IPS DF 19.7 (cell line): ENCODE measurements around the gene PID1.
A peak's percentile ranks its signal among the peaks of the same experiment; 100 is the strongest.

Experiments
- DNase-seq: peaks from one replicate; pipeline ENCODE4 v3.0.0-alpha.2; 2013; ENCODE audit warnings: low read depth, low spot score

The PID1 gene, protein sequence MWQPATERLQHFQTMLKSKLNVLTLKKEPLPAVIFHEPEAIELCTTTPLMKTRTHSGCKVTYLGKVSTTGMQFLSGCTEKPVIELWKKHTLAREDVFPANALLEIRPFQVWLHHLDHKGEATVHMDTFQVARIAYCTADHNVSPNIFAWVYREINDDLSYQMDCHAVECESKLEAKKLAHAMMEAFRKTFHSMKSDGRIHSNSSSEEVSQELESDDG

DNA sequence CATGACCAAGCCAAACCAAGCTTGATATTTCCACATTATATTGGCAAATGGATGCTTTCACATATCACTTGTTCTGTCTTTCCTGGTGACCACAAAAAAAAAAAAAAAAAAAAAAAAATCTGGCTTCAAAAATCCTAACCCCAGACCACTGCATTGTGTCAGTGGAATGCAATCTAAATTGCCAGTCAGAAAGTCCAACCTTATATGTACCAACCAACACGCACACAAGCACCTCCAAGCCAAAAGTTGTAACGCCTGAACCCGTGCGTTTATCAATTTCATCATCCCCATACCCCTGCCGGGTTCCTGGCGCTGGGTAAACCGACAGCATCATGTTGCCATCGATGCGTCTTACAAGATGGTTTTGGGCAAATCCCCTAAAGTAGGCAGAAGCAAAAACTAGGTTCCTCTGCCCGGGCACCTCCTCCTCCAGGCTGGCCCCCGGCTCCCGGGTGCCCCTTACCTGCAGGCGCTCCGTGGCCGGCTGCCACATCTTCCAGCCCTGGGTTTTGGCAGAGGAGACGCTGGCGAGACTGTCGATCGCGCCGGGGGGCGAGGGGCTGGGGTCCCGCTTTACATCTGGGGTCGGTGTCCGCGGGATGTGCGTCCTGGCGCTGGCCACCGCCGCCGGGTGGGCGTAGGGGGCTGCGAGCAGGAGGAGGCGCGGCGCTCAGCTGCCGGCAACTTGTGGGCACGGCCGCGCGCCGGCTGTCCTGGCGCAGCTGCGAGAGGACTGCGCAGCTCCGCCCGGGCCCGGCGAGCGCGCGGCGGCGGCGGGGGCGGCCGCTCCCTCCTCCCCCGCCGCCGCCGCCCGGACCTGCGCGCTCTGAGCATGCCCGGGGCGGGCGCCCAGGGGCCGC, at the start of gene PID1:
TSS of gene PID1 (minus strand) at position 737 of the 860 bp plus-strand sequence. CDS start at position 493, 244 bp downstream.
- DNase-seq: no peak

DNA sequence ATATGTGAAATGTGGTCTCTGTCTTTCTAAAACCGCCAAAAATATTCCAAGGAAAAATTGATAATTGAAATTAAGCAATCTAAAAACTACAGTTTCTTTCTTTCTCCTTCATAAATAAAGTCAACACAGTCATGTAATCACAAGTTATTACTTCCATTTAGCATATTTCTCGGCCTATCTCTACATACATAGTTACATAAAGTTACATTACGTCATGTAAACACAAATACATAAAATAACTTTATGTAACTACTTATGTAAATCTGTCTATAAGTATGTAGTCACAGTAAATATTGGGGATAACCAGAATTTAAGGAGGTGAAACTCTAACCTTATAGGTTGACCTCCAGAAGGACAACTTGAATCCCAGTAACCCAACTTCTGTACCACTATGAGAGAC, 48.5 kb upstream of the PID1 start:
- no peak for DNase-seq

DNA sequence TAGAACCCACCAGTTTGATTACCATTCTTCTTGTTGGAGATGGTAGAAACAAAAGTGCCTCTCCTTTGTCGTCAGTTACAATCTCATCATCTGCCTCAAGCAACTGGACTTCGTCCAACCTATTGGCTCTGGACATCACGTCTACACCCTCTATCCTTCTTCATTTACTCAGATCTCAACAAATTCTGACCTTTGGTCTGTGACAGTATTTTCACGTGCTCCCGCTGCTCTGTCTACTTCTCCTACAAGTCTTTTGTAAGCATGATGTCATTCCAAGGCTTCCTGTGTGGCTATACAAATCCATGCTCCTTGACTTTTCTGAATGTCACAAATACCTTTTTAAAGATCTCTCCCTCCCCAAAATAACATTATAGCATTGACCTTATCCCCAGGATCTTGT, 43.0 kb upstream of the PID1 start:
- no peak for DNase-seq

DNA sequence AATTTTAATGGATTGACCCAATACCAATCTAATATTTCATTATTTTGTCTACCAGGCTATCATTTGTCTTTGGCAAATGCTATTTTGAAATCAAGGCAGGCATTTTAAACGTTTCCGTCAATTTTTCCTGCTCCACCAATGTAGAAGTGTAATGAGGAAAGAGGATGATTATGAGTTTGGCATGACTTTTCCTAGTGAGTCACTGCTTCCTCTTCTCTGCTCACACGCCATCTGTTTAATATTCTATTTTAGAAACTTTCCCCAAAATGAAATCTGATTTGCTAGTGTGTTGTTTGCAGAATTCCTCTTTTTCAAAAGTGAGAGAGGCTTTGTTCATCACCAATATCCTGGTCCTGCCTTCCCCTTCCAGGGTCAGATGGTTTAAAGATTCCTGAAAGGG, 42.5 kb upstream of the PID1 start:
- DNase-seq: no peak

DNA sequence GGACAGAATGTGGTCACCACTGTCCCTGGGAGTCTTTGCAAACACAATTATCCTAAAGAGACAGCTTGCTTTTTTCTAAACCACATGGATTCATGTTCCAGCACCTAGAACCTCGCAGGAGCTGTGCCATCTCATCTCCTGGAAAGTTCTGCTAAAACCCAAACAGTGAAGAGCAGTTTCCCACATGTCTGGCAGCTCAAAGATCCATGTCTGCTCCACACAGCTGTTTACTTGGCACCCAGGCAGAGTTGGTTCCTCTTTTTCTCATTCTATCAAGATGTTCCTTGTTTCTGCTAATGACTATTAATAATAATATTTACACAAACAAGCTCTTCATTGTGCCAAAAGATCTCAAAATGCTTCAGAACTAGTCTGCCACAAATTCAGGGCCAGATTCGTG, 30.1 kb upstream of the PID1 start:
- DNase-seq: no peak

DNA sequence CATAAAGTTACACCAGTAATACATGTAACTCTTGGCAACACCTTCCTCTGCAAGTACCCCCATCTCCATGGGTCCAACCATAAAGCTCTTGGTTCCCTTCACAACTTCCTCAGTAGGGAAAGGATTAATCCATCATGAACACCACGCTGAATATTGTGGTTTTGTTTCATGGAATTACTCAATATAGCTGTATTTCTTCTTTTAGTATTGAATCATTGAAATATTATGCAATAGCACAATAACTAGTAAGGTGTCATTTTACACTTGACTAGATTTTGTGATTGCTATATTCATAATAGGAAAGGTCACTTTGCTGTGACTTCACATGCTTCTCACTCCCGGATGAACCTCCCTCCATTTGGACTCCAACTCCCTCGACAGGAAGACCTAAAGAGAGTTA, 29.7 kb upstream of the PID1 start:
- no peak for DNase-seq

DNA sequence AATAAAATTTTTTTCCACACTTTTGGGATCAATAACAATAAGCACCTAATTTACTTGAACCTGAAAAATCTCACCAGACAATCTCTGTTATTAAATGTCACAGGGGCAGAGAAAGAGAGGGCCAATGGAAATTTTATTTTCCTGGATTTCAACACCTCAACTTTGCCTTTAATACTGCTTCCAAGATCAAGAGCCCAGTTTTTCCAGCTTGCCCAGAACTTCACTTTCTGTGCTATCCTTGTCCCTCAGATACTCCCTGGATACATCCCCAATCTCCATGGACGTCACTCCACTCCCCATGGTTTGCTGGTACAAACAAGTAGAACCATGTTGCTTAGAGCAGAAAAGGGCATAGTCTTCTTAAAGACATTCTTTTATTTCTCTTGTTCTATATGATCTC, 29.3 kb upstream of the PID1 start:
- DNase-seq: no peak

DNA sequence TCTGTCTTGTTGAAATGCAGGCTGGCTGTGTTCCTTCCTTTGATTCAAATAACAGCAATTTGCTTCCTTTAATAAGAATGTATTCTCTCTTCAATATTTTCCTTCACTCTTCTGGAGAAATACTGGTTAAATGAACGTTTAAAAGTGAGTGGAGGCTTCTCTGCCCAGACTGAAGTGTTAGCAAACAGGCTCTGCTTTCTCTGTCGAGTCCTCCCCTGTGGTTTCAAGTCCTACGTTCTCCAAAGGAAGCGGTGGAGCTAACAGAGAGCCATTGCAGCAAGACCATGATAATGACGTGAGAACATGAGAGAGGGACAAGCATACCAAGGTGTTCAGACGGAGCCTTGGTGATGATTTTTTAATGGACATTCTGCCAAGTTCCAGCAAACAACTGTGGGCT, 26.2 kb upstream of the PID1 start:
- DNase-seq: no peak

DNA sequence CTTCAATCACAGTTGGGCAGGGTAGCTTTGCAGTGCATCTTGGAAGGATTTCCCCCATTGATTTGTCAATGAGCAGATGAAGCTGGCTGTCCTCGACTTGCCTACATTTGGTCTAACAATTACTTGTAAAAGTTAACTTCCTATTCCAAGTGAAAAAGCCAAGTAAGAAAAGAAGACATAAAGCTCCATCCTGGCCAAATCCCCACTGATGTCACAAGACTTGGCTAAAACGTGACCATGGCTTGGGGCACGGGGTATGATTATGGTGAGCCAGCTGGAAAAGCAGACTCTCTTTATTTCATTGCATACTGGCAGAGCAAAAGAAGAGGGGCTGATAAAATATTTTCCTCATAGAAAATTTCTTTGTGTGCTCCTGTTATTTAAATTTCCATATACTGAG, 25.4 kb upstream of the PID1 start:
- DNase-seq: no peak

DNA sequence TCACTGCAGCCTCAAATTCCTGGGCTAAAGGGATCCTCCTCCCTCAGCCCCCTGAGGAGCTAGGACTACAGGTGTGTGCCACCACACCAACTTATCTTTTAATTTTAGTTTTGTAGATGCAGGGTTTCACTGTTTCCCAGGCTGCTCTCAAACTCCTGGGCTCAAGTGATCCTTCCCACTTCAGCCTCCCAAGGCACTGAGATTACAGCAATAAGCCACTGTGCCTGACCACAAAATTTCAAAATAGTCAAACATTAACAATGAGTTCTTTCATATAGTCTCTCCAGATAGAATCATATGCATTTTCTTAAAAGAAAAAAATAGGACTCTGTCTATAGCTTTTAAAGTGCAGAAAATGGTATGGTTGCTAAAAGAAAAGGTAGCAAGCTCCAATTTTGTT, 24.9 kb upstream of the PID1 start:
- DNase-seq: no peak

DNA sequence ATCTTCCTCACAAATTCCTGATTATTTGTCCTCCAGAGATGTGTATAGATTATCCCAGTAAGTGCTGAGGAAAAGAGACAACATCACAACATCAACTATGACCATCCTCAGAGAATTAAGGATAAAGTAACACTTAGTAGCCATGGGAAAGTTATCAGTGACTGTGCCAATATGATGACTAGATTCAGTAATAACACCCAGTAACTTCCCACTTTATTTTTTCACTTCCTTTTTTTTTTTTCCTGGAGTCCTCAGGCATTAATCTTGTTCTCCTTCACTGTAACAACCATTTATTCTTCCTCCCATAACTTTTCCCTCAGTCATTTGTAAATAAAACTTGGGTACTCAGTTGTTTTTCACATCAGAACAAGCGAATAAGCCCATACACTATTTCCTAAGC, 16.7 kb upstream of the PID1 start:
- DNase-seq: no peak

DNA sequence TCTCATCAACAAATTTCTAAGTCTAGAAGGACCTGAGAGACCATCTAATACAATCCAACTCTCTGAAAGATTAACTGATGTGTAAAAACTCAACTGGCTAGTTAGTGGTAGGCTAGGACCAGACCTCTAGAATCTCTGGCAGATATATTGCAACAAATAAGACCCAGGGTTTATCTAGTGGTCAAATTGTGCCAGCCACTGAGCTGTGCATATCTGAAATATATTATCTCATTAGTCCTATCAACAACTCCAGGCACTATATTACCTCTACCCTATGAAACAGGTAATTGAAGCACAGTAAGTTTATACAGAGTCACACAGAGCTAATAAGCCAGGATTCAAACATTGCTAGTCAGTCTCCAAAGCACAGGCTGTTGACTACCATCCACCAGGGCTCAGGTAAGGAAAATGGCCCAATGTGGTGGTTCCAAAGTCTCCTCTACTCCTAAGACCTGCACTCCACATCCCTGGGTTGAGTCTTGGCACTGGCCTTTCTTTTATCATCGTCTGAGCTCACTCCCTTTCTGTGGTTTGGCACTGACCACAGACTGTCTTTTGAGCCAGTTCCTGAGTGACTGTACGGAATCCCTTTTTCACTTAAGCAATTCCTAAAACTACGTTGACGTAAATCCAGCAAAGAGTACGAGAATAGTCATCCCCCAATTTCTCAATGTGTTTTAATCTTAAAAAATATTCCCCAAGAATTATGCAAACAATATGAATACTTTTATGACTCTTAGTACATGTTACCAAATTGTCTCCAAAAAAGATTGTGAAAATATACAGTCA, 11.9 kb upstream of the PID1 start:
- no peak for DNase-seq

DNA sequence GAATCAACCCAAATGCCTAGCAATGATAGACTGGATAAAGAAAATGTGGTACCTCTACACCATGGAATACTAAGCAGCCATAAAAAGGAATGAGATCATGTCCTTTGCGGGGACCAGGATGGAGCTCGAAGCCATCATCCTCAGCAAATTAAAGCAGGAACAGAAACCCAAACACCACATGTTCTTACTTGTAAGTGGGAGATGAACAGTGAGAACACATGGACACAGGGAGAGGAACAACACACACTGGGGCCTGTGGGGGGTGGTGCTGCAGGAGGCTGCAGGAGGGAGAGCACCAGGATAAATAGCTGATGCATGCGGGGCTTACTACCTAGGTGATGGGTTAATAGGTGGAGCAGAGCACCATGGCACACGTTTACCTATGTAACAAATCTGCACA, 8.4 kb upstream of the PID1 start:
- no peak for DNase-seq

DNA sequence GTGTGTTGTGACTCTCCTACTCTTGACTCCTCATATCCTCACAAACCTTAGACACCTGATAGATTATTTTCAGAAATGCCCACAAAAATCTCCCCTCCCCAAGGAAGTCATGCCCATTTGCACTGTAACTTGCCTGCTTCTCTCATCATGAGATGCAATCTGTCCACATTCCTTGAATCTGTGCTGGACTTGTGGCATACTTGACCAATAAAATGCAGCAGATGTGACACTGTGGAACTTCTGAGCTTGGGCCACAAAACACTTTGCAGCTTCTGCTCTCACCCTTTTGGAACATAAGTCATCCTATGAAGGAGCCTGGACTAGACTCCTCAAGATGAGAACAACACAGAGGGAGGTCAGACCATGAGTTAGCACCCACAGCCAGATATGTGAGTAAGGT, 4.4 kb upstream of the PID1 start:
- DNase-seq: no peak

DNA sequence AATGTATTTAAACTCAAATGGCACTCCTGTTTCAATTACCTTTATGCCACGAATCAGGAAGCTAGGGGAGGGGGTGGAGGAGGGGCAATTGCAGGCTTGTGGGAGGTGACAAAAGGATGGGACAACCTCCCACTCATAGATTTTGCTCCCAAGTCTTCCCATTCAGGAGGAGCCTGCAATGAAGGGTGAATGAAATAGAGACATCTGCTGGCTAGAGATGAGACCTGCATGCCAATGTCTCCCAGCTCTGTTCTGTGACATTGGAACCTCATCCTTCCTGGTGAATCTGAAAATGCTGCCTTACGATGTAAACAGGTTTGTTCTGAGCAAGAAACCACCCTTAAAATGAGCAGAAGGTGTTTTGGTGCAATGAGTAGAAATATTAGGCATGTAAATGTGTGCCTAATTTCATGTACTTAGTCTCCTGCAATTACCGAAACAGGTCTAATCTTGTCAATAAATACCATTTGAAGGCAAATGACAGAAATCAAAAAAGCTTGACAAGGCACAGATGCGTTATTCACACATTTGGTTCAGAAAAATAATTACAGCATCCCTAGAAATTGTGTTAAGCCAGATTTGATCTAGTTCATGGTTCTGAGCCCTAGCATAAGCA, 2.7 kb upstream of the PID1 start:
- DNase-seq: peak; percentile 80

DNA sequence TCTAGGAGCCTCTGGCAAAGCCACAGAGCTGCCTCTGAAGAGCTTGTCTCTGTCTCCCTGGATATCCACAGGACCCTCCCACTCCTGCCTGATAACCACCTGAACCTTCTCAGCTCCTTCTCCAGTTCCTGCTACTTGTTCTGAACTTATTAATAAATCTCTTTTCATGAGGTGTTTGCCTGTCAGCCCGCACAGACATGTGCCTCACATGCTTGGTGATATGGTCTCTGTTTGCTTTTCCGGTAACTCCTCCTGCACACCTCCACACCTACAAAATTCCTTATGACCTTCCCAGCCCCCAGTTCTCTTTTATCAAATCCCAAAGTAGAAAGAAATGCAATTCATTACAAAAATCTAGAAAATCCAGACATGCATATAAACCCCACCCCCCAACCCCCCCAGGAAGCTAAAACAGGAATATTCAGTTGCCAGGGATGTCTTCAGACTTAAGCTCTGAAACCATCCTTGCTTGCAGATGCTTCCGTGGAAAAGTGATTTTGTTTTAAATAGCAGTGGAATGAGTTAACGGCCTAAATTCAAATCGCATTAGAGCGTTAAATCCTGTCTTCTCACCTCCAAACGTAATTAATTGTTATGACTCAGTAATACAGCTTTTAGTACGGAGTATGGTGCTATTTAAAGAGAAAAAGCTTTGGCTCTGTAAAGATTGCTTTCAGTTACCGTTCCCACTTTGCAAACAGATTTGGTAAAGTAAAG, 2.1 kb upstream of the PID1 start:
- DNase-seq: no peak

DNA sequence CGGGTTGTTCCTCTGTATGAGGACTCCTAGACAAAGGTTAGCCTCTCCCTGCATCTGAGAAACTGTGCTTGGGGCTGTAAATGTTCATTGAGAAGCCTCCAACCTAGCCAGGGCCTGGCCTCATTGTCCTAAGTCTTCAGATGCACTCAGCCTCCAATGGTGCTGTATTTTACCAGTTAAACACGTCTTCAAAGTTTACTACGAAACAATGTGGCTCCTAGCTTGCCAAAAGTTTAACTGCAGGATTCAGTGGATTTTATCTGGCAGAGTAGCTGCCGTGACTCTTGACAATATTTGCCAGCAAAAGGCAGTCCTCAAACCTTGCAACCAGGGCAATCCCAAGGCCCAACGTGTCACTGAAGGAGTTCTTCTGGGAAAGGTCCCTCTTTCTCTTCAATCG, 1.1 kb downstream of the PID1 start:
- DNase-seq: no peak

DNA sequence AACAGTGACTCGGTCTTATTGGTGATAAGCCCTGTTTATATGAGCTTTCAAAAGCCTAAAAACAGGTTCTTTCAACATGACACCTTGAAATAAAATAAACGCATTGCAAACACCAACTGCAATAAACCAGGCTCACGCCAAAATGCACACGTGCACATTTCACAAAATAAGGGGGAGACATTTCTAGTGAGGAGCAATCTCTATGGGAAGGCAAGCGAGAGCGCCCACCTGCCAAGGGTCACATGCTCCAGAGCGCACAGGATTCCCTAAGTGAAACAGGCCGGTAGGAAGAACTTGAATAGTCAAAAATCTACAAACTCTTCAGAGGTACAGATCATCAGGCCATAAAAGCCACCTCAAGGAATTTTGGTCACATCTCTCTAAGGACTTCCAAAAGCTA, 1.9 kb downstream of the PID1 start:
- DNase-seq: no peak

DNA sequence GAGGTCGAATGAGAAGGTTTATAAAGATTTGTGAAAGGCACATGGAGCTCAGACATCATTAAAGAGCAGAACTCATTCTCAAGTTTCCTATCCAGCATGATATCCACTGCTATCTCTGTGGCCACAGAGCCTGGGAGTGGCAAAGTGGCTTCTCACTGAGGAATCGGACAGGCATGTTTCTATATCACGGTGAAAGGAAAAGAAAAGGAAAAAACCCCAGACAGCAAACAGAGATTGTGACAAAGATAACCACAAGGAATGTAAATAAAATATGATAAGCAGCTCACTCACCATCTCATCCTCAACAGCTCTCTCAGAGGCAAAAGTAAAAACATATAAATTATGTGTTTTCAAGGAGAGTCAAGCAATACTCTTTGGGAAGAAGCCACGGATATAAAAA, 2.5 kb downstream of the PID1 start:
- DNase-seq: no peak

DNA sequence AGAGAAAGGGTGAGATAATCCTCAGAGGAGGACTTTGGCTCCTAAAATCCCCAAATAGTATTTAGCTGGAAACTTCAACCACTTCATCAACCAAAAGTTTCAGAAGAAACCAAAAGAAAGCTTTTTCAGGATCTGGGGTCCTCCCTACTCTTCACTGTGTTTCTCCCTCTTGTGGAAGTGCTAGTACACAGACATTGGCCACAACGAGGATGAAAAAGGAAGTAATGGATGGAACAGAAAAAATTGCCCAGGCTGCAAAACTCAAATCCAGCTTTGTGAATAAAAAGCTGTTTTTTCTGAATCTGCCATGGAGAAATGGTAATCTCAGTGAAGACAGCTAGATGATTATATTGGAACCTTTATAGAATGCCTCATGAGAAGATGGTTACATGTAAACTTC, 4.0 kb downstream of the PID1 start:
- DNase-seq: no peak

DNA sequence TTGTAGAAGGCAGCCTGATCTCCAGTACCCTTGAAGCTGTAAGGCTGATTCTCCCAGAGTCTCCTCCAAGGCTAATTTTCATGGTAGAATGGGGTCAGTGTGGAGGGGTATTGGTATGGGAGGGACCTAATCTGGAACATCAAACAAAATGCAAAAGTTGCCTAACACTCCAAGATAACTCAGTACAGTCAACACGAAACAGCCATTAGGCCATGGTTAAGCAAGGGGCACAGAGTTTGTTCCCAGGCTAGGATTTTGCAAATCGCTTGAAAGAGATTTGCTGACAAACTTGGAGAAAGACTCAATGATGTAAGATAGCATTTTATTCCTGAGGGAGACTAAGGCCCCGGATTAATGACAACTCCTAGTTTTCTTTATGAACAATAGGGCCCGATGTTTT, 5.4 kb downstream of the PID1 start:
- DNase-seq: no peak

DNA sequence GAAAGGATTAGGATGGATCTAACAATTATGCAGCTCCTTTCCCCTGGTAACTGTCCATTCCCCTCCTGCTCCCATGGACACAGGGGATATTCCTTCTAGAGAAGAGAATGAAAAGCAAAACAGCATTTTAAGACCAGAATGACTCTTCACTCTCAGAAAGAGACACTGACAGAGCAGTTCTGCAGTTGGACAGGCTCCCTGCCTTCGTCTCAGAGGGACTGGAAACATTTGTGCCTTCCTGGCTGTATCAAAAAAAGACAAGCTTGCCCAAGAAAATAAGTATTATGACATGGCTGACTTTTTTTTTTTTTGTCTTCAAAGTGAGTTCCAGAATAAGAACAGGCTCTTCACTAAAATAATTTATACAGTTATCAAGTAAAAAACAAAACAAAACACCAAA, 9.5 kb downstream of the PID1 start:
- DNase-seq: no peak
